Measurements from ENCODE around the gene THSD8. TPM values are rescaled to one million over a fixed set of nuclear protein-coding genes. Genes with fewer than 3 reads are reported as not detected.
"Not testable (repeated sequence)": the region's sequence is repeated elsewhere in the genome, so short reads cannot be mapped to it uniquely, and the experiment has no call there.

The THSD8 gene
- total RNA-seq, 1 donor from 2014 or later, result 8.8 TPM

- no peak overlapping the region for H3K4me3 Mint-ChIP-seq
- no peak overlapping the region for H3K27ac Mint-ChIP-seq
- no peak for DNase-seq (ENCODE audit: low spot score in 2 of 2, unreplicated experiment in 2 of 2)
- peaks cover 16% of the 10 kb centered on the region for H3K4me1 Mint-ChIP-seq
- TF ChIP-seq, protein P1, sequence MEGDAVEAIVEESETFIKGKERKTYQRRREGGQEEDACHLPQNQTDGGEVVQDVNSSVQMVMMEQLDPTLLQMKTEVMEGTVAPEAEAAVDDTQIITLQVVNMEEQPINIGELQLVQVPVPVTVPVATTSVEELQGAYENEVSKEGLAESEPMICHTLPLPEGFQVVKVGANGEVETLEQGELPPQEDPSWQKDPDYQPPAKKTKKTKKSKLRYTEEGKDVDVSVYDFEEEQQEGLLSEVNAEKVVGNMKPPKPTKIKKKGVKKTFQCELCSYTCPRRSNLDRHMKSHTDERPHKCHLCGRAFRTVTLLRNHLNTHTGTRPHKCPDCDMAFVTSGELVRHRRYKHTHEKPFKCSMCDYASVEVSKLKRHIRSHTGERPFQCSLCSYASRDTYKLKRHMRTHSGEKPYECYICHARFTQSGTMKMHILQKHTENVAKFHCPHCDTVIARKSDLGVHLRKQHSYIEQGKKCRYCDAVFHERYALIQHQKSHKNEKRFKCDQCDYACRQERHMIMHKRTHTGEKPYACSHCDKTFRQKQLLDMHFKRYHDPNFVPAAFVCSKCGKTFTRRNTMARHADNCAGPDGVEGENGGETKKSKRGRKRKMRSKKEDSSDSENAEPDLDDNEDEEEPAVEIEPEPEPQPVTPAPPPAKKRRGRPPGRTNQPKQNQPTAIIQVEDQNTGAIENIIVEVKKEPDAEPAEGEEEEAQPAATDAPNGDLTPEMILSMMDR (IDR thresholded peaks at IDR 0.05; ENCODE audit: unreplicated experiment), result no peak
- no peaks in the 10 kb centered on the region for H3K9me3 Mint-ChIP-seq
- no peaks in the 10 kb centered on the region for H3K36me3 Mint-ChIP-seq
- H3K27me3 Mint-ChIP-seq (ENCODE audit: low read depth), result peaks cover 56% of the 10 kb centered on the region
Measured at GRCh38 chr19:12843999-12844732, 42.3 kb downstream of the THSD8 start.

- H3K4me3 Mint-ChIP-seq; H3K4me1 Mint-ChIP-seq; H3K27ac Mint-ChIP-seq; H3K36me3 Mint-ChIP-seq; H3K9me3 Mint-ChIP-seq; DNase-seq (ENCODE audit: low spot score in 2 of 2, unreplicated experiment in 2 of 2): not testable (repeated sequence)
- H3K27me3 Mint-ChIP-seq (ENCODE audit: low read depth), result peaks cover 32% of the 10 kb centered on the region
Measured at GRCh38 chr19:12846613-12847012, 44.7 kb downstream of the THSD8 start.

GRCh38 chr19:12847159-12848139 is 45.6 kb downstream of the THSD8 start:
- TF ChIP-seq, protein P1 (IDR thresholded peaks at IDR 0.05; ENCODE audit: unreplicated experiment), result peak; percentile 99
- Mint-ChIP-seq H3K36me3 (no peaks in the 10 kb centered on the region), H3K9me3 (no peaks in the 10 kb centered on the region), H3K4me1 (peaks cover 3% of the 10 kb centered on the region), H3K27me3 (ENCODE audit: low read depth) (peaks cover 26% of the 10 kb centered on the region), H3K27ac (no peak overlapping the region), H3K4me3 (peak overlapping the region; percentile 49)
- peak; percentile 80 to 97 for DNase-seq (ENCODE audit: low spot score in 2 of 2, unreplicated experiment in 2 of 2)

Small RNAs within 50 kb of the gene (microRNA-seq; reads per million reads assigned to microRNA genes)
- gene MIR5684 (not detected), gene MIR6794 (not detected)

Other genes starting within 250 kb of the THSD8 start
- 12.4 to 13.9 TPM (median 13.6 TPM) in 3 replicates for gene ZNF490, start 191.3 kb upstream of the THSD8 start, total RNA-seq
- gene ZNF791, start 191.1 kb upstream of the THSD8 start, total RNA-seq, result 27.0 to 31.2 TPM (median 29.7 TPM) in 3 replicates
- 105 to 109 TPM (median 107 TPM) in 3 replicates for gene MAN2B1, start 135.3 kb upstream of the THSD8 start, total RNA-seq
- 12.5 to 14.6 TPM (median 13.6 TPM) in 3 replicates for gene WDR83, start 135.3 kb upstream of the THSD8 start, total RNA-seq
- gene DHPS, start 120.2 kb upstream of the THSD8 start, total RNA-seq, result 91.3 to 101 TPM (median 97.0 TPM) in 3 replicates
- gene GNG14, start 114.1 kb upstream of the THSD8 start, total RNA-seq, result not detected in 3 replicates
- 9.6 to 9.8 TPM (median 9.8 TPM) in 3 replicates for gene FBXW9, start 105.4 kb upstream of the THSD8 start, total RNA-seq
- 105 to 116 TPM (median 105 TPM) in 3 replicates for gene TNPO2, start 78.1 kb upstream of the THSD8 start, total RNA-seq
- 148 to 161 TPM (median 156 TPM) in 3 replicates for gene TRIR, start 67.4 kb upstream of the THSD8 start, total RNA-seq
- gene GET3, start 64.6 kb upstream of the THSD8 start, total RNA-seq, result 44.6 to 49.8 TPM (median 46.9 TPM) in 3 replicates
- gene BEST2, start 50.3 kb upstream of the THSD8 start, total RNA-seq, result not detected in 3 replicates
- 89.2 to 93.7 TPM (median 92.7 TPM) in 3 replicates for gene HOOK2, start 26.5 kb upstream of the THSD8 start, total RNA-seq
- 160 to 169 TPM (median 164 TPM) in 3 replicates for gene JUNB, start 10.6 kb upstream of the THSD8 start, total RNA-seq
- 361 to 381 TPM (median 380 TPM) in 3 replicates for gene PRDX2, start 269 bp upstream of the THSD8 start, total RNA-seq
- 17.5 to 22.7 TPM (median 19.8 TPM) in 3 replicates for gene RNASEH2A, start 4.5 kb downstream of the THSD8 start, total RNA-seq
- not detected in 3 replicates for gene RTBDN, start 32.5 kb downstream of the THSD8 start, total RNA-seq
- 4.0 to 5.8 TPM (median 4.4 TPM) in 3 replicates for gene MAST1, start 36.4 kb downstream of the THSD8 start, total RNA-seq
- 20.4 to 23.6 TPM (median 23.5 TPM) in 3 replicates for gene DNASE2, start 79.4 kb downstream of the THSD8 start, total RNA-seq
- gene KLF1, start 85.1 kb downstream of the THSD8 start, total RNA-seq, result 0.13 TPM in 1 of 3 replicates, not detected in the others
- gene GCDH, start 89.1 kb downstream of the THSD8 start, total RNA-seq, result 29.7 to 31.5 TPM (median 30.2 TPM) in 3 replicates
- 0.86 to 0.98 TPM (median 0.97 TPM) in 3 replicates for gene SYCE2, start 117.2 kb downstream of the THSD8 start, total RNA-seq
- 54.5 to 58.4 TPM (median 58.3 TPM) in 3 replicates for gene FARSA, start 131.6 kb downstream of the THSD8 start, total RNA-seq
- 863 to 886 TPM (median 869 TPM) in 3 replicates for gene CALR, start 136.5 kb downstream of the THSD8 start, total RNA-seq
- gene RAD23A, start 143.8 kb downstream of the THSD8 start, total RNA-seq, result 78.6 to 87.4 TPM (median 80.7 TPM) in 3 replicates
- 18.7 to 19.1 TPM (median 18.8 TPM) in 3 replicates for gene GADD45GIP1, start 155.2 kb downstream of the THSD8 start, total RNA-seq
- gene DAND5, start 167.5 kb downstream of the THSD8 start, total RNA-seq, result 0.16 TPM in 1 of 3 replicates, not detected in the others
- 52.4 to 55.5 TPM (median 53.8 TPM) in 3 replicates for gene NFIX, start 193.4 kb downstream of the THSD8 start, total RNA-seq